Stimulated activated CD8-positive, alpha-beta memory T cell treated with anti-CD3 and anti-CD28 coated beads, Interleukin-12 subunit alpha, Interleukin-12 subunit beta, amount 100 ng/mL, for 1 hour (primary cell): ENCODE results near the gene PICK1.
"Not testable (repeated sequence)": the region's sequence is repeated elsewhere in the genome, so short reads cannot be mapped to it uniquely, and the experiment has no call there.

Experiments
- DNase-seq: peaks from one replicate; pipeline ENCODE4 v3.0.0-alpha.2; 2020; ENCODE audit warnings: low read depth

PICK1 gene

GRCh38 chr22:38074181-38075104 is 17.2 kb downstream of the PICK1 start:
- DNase-seq, result no peak

DNA sequence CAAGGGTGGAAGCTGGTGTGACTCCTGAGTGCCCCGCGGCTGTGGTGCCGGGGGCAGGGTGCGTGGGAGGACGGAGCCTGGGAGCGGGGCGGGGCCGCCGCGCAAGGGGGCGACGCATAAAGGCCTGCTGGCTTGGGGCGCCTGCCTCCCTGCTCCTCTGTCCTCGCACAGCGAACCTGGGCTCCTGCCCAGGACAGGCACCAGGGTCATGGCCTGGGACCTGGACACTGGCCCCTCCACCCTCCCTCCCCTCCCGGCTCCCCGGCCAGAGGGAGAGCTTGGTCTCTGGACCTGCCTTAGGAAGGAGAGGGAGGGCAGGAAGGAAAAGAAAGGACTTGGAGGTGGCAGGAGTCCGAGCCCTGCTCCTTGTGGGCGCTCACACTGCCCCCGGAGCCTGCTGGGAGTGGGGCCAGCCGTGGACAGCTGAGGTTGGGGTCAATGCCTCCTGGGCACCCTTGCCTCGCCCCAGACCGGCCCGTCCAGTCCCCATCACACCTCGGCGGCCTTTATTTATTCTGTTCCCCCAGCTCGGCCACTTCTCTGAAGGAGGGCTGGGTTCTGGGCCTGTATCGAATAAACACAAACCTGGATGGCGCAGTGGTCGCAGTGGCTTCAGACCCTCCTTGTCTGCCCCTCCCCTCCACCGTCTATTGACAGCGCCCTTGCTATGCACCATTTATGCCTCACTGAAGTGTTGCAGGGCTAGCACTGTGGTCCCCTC is 18.1 kb downstream of the PICK1 start:
- no peak for DNase-seq

GRCh38 chr22:38075961-38076360 is 18.8 kb downstream of the PICK1 start:
- no peak for DNase-seq

DNA sequence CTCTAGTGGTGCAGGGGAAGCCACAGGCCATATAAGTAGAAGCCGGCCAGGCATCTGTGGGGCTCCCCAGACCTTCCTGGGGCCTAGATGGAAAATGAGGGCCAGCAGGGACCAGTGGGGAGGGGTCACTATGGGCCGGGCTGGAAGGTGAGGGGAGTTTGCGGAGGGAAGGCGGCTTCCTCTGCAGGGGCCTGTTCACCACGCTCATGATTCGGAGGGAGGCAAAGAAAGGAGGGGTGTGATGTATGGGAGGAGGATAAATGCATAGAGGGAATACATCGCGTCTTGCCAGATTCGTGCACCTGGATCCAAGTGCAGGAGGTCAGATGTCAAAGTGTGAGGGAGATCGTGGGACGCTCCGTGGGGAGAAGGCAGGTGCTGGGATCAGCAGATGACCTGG is 19.9 kb downstream of the PICK1 start:
- no peak for DNase-seq

DNA sequence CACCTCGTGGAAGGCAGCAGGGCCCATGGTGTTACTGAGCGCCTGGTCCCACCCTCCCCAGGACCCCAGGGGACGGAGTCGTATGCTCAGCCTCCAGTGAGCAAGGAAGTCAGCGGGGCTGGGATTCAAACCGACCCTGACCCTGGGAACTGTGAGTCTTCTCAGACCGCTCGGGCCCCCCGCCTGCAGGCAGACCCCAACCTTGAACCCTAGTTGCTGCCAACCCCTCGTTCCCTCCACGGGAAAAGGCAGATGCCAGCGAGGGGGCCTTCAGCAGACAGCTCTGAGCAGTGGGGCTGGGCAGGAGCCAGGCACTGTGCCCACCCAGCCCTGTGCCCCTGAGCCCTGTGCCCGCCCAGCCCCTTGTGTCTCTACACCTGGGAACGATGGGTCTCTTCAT is 20.4 kb downstream of the PICK1 start:
- no peak for DNase-seq

- no peak for DNase-seq
Observed at GRCh38 chr22:38078046-38078840, 21.0 kb downstream of the PICK1 start.

- DNase-seq, result not testable (repeated sequence)
Observed at GRCh38 chr22:38079208-38079607, 22.0 kb downstream of the PICK1 start.

DNA sequence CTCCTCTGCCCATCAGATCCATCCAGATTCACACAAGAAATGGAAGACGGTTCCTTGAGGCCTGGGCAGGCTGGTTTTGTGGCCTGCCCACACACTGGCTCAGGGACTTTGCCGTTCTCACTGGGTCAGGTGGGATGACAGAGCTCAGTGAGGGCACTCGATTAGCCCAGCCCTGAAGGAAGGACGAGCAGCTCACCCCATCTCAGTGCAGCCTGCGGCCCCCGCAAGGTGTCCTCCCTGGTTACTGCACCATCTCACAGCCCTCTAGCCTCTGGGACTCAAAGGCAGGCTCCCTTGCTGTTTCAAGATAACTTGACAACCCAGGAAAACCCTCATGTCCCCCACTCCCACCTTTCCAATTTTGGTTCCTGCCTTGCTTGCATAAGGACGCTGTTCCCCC is 22.6 kb downstream of the PICK1 start:
- no peak for DNase-seq

GRCh38 chr22:38080474-38080849 is 23.3 kb downstream of the PICK1 start:
- no peak for DNase-seq

DNA sequence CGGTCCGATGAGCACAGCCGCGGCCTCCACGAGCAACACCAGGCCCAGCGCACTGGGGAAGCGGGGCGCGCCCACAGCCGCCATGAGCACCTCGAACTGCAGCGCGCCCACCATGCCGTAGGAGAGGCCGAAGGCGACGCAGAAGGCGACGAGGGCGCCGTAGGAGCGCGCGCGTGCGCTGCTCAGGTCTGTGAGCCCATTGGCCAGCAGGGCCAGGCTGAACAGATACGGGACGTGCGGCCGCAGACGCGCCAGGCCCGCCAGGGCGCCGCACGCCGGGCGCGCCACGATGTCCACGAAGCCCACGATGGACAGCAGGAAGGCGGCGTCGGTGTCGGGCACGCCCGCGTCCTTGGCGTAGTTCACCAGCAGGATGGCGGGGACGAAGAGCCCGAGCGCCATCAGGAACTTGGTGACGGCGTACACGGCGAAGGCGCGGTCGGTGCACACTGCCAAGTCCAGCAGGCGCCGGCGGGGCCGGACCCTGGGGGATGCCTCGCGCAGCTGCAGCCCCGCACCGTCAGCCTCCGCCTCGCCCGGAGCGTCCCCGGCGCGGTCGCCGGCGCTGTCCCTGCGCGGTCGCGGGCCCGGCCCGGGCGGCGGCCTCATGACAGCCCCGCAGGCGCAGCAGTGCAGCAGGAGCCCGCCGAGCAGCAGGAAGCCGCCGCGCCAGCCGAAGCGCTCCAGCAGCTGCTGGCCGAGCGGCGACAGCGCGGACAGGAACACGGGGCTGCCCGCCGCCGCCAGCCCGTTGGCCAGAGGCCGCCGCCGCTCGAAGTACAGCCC is 23.8 kb downstream of the PICK1 start:
- no peak for DNase-seq

DNA sequence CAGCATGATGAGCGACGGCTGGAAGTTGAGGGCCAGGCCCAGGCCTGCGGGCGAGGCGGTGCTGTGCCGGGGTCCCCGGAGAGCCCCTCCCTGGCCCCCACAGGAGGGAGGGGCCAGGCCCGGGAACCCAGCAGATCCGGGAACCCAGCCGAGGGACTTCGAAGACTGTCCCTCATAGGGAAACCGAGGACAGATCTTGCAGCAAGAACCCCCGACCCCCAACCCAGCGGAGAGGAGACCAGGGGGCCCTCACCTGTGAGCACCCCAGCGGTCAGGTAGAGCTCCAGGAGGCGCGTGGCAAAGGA is 24.4 kb downstream of the PICK1 start:
- DNase-seq, result no peak

DNA sequence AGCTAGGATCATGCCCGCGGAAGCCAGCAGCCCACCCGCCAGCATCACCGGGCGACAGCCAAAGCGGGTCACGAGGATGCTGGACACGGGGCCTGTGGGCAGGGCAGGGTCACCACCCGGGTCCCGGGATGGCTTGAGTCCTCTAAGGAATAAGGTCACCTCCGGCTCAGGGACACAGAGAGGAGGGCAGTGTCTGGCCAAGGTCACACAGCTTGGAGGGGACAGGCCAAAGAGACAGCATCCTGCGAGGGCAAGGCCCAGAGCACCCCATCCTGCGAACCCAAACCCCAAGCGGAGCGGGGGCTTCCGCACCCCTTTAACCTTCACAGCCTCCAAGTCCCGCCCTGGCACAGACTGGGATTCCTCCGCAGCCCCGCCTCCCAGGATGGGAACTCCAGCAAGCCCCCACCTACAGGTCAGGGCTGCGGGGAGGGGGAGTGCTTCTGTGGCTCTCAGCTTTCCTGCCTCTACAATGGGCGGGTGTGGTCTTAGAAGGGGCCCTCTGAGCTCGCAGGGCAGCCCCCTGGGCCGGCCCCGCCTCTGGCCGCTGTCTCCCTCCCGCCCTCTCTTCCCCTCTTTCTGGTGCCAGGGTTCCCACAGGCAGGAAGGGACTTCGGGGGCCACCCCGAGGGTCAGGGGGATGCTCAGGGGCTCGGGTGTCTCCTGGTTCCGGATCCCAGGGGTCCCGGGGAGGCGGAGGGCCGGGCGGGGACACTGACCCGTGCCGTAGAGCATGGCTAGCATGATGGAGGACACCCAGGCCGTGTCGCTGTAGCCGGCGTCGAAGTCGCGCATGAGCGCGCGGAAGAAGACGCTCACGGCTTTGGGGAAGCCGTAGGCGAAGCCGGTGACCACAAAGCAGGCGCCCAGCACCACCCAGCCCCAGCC is 25.0 kb downstream of the PICK1 start:
- no peak for DNase-seq

- DNase-seq, result no peak
Observed at GRCh38 chr22:38082986-38083710, 25.9 kb downstream of the PICK1 start.

DNA sequence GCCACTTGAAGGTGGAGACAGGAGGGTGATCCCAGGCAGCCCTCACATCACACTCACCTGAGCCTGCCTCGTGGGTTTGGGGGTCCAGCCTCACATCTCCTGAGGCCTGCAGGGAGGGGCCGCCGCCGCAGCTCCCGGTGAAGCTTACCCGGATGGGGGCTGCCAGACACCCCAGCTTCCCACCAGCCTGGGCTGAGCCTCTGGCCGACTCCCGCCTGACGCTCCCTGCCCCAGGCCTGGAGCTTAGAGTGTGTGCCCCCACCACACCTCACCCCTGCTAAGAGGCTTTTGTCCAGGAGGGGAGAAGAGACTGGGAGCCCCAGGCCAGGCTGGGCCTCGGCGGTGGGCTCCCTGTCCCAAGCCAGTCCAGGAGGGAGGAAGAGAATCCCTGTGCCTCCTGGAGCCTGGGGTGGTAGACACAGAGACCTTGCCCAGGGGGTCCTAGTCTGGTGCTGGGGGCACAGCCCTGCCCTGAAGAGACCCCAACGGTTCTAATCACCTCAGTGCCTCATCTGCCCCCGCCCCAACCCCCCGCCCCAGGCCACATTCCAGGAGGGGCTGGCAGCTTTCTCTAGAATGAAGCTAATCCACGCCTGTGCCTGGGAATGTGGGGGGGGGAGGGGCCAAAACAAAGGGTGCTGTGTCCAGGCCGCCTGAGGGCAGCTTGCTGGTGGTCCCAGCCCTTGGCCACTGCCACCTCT is 26.9 kb downstream of the PICK1 start, which contains the start of gene SLC16A8:
SLC16A8 (minus strand) TSS at position 254 of the 701 bp plus-strand sequence. CDS start 1,311 bp downstream, outside the sequence.
- no peak for DNase-seq

DNA sequence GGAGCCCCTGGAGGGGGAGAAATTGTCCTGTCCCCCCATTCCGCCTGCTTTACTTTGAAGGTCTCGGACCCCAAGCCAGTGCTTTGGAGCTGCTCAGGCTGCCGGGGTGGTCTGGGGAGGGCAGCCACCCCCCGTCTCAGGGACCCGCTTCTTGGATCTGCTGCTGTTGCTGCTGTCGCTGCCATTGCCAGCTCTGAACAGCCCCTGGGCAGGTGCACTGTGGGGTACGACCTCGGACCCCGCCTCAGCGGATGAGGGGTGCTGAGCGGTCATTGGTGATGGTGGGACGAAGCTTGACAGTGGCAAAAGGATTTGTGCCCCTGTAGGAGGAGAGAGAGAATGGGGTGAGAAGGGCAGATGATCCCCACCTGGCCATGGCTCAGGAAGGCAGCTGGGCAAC is 27.9 kb downstream of the PICK1 start:
- DNase-seq, result no peak

GRCh38 chr22:38085501-38085900 is 28.3 kb downstream of the PICK1 start:
- no peak for DNase-seq

- DNase-seq, result no peak
Observed at GRCh38 chr22:38086001-38086845, 29.0 kb downstream of the PICK1 start.

DNA sequence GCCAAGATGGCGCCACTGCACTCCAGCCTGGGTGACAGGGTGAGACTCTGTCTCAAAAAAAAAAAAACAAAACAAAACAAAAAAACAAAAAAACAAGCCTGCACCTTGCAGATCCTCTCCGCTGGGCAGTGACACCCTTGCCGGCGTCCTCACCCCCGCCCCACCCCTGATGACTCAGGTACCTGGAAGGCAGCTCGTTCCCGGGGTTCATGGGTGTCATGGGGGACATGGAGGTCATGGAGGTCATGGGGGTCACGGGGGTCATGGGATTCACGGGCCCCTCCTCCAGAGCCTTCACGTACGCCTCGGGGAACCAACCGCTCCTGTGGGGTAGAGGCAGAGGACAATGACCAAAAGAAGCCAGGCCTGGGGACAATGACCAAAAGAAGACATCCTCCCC is 29.7 kb downstream of the PICK1 start:
- no peak for DNase-seq

- DNase-seq, result no peak
Observed at GRCh38 chr22:38087855-38088254, 30.7 kb downstream of the PICK1 start.
